DMS53 (cell line): ENCODE results near the gene KTI12.

ENCODE experiments used
- DNase-seq: peaks from one replicate; lab custom pipeline; 2025; lab: John Stamatoyannopoulos, UW

Gene KTI12

GRCh38 chr1:51988254-51988653, 45.4 kb downstream of the KTI12 start:
- DNase-seq, result no peak

- DNase-seq, result no peak
Measured at GRCh38 chr1:51986718-51987117, 46.9 kb downstream of the KTI12 start.

- no peak for DNase-seq
Measured at GRCh38 chr1:51982161-51982560, 51.4 kb downstream of the KTI12 start.
